ENCODE measurements around the gene UBE2QL1. TPM values are rescaled to one million over a fixed set of nuclear protein-coding genes. Genes with fewer than 3 reads are reported as not detected.

UBE2QL1 gene
- total RNA-seq, 1 experiment from 2014 or later: not detected

DNA sequence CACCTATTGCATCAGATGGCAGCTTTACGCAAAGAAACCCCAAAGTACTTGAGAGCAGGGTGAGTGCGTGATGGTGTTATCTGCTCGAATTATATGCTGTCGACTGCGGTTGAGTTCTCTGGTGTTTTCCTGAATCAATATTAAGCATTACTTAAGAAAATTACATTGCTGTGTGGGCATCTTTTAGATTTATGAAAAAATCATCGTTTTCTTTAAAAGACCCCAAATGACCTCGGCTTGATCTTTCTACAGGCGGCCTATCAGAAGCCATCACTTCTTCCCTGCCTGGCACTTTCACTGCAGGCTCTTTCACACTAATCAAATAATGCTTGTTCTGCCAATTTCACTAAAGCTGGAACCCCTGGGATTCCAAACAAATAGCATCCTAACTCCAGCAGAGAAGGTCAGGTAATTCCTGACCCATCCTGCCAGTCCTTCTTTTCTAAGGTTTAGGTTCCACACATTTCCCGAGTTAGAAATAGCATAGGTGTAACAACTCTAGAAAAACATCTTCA, 1.7 kb downstream of the UBE2QL1 start:
- H3K4me1 ChIP-seq (ENCODE audit: control insufficient read depth in 1 of 2, insufficient read depth in 2 of 2, low read length in 2 of 2): no peaks in the 10 kb centered on the region
- no peak overlapping the region for H3K27ac ChIP-seq (ENCODE audit: low read depth, low read length)
- H3K79me2 ChIP-seq (ENCODE audit: insufficient read depth, low read length): no peaks in the 10 kb centered on the region
- ChIA-PET CTCF (no interaction called here), RAD21 (ENCODE audit: low non-redundant PET in 1 of 2, low total read pairs in 2 of 2, uncharacterized antibody in 2 of 2, unreplicated experiment in 2 of 2) (interaction anchor here in 1 of 2 experiments (0.6 kb wide), 1 partner anchor 87 kb away, joined by 4 read pairs; no protein-coding TSS in a partner anchor), POLR2A (no interaction called here)
- no peak overlapping the region for H3K9ac ChIP-seq (ENCODE audit: low read length)
- TF ChIP-seq, protein P1, sequence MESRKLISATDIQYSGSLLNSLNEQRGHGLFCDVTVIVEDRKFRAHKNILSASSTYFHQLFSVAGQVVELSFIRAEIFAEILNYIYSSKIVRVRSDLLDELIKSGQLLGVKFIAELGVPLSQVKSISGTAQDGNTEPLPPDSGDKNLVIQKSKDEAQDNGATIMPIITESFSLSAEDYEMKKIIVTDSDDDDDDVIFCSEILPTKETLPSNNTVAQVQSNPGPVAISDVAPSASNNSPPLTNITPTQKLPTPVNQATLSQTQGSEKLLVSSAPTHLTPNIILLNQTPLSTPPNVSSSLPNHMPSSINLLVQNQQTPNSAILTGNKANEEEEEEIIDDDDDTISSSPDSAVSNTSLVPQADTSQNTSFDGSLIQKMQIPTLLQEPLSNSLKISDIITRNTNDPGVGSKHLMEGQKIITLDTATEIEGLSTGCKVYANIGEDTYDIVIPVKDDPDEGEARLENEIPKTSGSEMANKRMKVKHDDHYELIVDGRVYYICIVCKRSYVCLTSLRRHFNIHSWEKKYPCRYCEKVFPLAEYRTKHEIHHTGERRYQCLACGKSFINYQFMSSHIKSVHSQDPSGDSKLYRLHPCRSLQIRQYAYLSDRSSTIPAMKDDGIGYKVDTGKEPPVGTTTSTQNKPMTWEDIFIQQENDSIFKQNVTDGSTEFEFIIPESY (IDR thresholded peaks at IDR 0.05; ENCODE audit: extremely low read depth, insufficient replicate concordance, low read length): no peak
- no peak for TF ChIP-seq YY1 (IDR thresholded peaks at IDR 0.05; ENCODE audit: extremely low read depth, insufficient replicate concordance, low read depth, low read length)
- no peak for TF ChIP-seq SP1 (IDR thresholded peaks at IDR 0.05; ENCODE audit: low read depth)
- no peak for TF ChIP-seq ZNF274 (IDR thresholded peaks at IDR 0.05; ENCODE audit: low read depth, low read length)
- TF ChIP-seq EZH2 (IDR thresholded peaks at IDR 0.05): no peak
- TF ChIP-seq, protein P2, sequence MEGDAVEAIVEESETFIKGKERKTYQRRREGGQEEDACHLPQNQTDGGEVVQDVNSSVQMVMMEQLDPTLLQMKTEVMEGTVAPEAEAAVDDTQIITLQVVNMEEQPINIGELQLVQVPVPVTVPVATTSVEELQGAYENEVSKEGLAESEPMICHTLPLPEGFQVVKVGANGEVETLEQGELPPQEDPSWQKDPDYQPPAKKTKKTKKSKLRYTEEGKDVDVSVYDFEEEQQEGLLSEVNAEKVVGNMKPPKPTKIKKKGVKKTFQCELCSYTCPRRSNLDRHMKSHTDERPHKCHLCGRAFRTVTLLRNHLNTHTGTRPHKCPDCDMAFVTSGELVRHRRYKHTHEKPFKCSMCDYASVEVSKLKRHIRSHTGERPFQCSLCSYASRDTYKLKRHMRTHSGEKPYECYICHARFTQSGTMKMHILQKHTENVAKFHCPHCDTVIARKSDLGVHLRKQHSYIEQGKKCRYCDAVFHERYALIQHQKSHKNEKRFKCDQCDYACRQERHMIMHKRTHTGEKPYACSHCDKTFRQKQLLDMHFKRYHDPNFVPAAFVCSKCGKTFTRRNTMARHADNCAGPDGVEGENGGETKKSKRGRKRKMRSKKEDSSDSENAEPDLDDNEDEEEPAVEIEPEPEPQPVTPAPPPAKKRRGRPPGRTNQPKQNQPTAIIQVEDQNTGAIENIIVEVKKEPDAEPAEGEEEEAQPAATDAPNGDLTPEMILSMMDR (IDR thresholded peaks at IDR 0.05 in 2 of 3, conservative IDR thresholded peaks at IDR 0.05 in 1 of 3; ENCODE audit: borderline replicate concordance in 1 of 3, insufficient read depth in 1 of 3, low read depth in 2 of 3, low read length in 2 of 3): no peak
- TF ChIP-seq EZH2phosphoT487 (IDR thresholded peaks at IDR 0.05; ENCODE audit: borderline replicate concordance): no peak
- TF ChIP-seq ZFX (IDR thresholded peaks at IDR 0.05): no peak
- no peak for TF ChIP-seq ELF1 (IDR thresholded peaks at IDR 0.05; ENCODE audit: borderline replicate concordance, low read depth)
- H3K36me3 ChIP-seq (ENCODE audit: control insufficient read depth in 1 of 2, insufficient read depth in 2 of 2, low read length in 2 of 2): no peaks in the 10 kb centered on the region
- no peak overlapping the region for H3K4me3 ChIP-seq (replicated peaks in 1 of 2; ENCODE audit: low read depth in 1 of 2, low read length in 2 of 2)
- H3K27me3 ChIP-seq (ENCODE audit: insufficient read depth, low read length): peaks cover 40% of the 10 kb centered on the region
- BruUV-seq (replicated peaks): no TSS peak
- ATAC-seq (no peak), DNase-seq (ENCODE audit: low read depth, low spot score) (no peak)
- no peak overlapping the region for H3K4me2 ChIP-seq (ENCODE audit: low read length)
- H4K20me1 ChIP-seq (ENCODE audit: insufficient read depth): no peaks in the 10 kb centered on the region
- peaks cover 0 to 8% of the 10 kb centered on the region in 2 experiments; a peak in 1 of 4 replicates for H3K9me3 ChIP-seq (ENCODE audit: control insufficient read depth in 1 of 2, insufficient read depth in 1 of 2, low read depth in 1 of 2, low read length in 2 of 2)
- no peaks in the 10 kb centered on the region for H3K9me2 ChIP-seq (ENCODE audit: insufficient read depth)
- intact Hi-C loops (cut with micrococcal nuclease): no loop called here
- no peak overlapping the region for H2AFZ ChIP-seq (ENCODE audit: low read depth, low read length, poor library complexity, severe bottlenecking)

Data from HCT116 (cell line).